HG02885 (cell line): ENCODE data around the gene KCNIP1.

Experiments used
- ATAC-seq: cut with Tn5 transposase; IDR thresholded peaks from one replicate; pipeline ENCODE4 v1.9.1; 2021; ENCODE audit warnings: mild to moderate bottlenecking; ENCODE audit not compliant: unreplicated experiment, poor library complexity

Gene KCNIP1

GRCh38 chr5:170559296-170559695, 55.5 kb downstream of the KCNIP1 start:
- ATAC-seq: no peak

DNA sequence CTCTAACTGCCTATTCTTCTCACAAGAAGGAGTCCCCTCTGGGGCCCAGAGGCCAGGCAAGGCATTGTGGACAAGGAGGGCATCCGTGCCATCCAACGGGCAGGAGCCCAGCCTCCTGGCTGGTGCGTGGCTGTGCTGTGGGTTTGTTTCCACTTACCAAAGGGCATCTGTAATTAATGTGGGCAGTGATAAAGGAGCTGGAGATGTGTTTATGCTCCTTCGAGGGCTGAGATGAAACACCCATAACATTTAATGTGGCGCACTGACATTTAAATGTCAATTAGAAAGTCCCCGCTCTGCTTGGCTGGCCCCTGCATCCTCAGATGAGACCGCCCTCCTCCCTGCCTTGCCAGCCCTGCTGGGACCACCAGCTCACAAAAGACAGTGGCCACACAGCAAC, 57.1 kb downstream of the KCNIP1 start:
- no peak for ATAC-seq

GRCh38 chr5:170562166-170562874, 58.5 kb downstream of the KCNIP1 start:
- no peak for ATAC-seq

DNA sequence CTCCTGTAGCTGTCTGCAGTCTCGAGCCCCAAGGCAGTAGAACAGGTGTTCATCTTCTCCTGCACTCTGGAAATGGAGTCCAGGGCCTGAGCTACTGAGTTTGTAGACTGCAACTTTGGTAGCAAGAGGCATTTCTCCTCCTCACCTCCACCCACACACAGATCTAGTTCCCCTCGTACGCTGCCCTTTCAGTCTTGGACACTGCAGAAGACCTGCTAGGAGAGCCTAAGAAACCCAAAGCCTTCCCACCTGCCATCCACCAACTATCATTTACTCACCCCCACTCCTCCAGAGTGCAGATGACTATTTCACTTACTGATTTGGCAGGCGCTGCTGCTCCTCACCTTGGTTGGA, 59.0 kb downstream of the KCNIP1 start:
- ATAC-seq: no peak

GRCh38 chr5:170563824-170564567, 60.2 kb downstream of the KCNIP1 start:
- no peak for ATAC-seq

- no peak for ATAC-seq
Observed at GRCh38 chr5:170565072-170565471, 61.3 kb downstream of the KCNIP1 start.

DNA sequence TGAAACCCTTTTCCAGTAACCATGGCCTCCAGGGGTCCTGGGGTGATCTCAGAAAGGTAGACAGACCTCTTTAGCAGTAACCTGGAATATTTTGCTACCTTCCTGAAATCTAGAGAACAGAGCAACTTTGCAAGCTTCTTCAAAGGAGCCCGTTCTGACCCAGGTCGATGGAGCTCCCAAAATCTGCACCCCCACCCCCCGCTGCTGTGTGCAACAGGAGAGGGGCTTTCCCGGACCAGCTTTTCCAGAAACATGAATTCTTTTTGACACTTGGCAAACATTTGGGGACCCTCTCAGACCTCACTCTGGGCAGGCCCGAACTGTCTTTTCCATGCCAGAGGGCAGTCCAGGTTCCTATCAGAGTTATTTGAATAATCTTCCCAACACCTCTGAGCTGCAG, 65.3 kb downstream of the KCNIP1 start:
- ATAC-seq: no peak

DNA sequence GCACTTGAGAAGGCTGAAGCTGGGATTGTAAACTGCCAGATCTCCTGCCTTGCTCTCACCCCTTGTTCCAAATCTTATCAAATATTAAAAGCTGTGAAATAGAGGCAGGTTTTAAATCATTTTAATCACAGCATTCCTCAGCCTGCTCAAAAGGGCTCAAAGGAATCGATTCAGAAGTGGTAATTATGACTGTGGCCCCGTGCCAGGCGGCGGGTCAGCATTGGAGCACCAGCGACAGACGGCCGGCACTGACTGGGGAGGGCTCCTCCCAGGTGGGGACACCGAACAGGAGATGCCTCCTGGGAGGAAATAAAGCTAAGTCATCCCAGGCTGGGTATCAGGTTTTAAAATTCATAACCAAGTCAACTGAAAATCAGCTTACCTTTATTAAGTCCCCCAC, 66.7 kb downstream of the KCNIP1 start:
- ATAC-seq: no peak

DNA sequence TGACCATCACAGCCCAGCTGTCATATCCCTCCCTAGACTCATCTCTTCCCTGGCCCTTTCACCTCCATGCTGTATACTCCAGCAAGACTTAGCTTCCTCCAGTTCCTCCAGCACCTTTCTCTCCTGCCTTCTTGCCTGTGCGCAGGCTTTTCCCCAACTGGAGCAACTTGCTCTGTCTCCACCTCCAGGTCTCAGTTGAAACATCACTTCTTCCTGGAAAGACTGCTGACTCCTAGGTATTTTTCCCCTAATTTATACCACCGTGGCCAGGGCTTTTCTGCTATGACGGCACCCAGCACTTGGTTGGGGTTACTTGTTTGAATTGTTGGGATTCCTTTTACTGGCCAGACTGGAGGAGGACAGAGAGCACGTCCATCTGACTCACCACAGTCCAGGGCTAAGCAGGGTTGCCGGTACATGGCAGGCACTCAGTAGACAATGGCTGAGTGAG, 67.5 kb downstream of the KCNIP1 start:
- no peak for ATAC-seq

- peak; percentile 80 for ATAC-seq
Observed at GRCh38 chr5:170571875-170572852, 68.3 kb downstream of the KCNIP1 start.

- no peak for ATAC-seq
Observed at GRCh38 chr5:170573114-170573513, 69.3 kb downstream of the KCNIP1 start.

DNA sequence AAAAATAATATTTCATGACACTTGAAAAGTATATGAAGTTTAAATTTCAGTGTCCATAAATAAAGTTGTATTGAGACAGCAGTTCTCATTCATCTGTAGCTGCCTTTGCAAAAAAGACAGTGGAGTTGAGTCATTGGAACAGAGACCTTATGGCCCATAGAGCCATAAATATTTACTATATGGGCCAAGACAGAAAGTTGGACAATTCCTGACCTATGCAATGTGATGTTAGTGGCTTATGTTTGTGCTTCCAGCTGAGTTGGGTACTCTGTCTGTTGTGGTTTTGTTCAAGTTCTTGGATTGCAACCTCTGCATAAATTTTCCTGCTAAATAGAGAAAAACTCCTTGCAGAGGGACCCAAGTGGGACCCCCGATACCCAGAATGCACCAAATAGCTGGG, 69.8 kb downstream of the KCNIP1 start:
- ATAC-seq: no peak

GRCh38 chr5:170576602-170577535, 73.0 kb downstream of the KCNIP1 start:
- no peak for ATAC-seq

GRCh38 chr5:170579601-170580000, 75.8 kb downstream of the KCNIP1 start:
- ATAC-seq: no peak

GRCh38 chr5:170581211-170581610, 77.4 kb downstream of the KCNIP1 start:
- no peak for ATAC-seq

DNA sequence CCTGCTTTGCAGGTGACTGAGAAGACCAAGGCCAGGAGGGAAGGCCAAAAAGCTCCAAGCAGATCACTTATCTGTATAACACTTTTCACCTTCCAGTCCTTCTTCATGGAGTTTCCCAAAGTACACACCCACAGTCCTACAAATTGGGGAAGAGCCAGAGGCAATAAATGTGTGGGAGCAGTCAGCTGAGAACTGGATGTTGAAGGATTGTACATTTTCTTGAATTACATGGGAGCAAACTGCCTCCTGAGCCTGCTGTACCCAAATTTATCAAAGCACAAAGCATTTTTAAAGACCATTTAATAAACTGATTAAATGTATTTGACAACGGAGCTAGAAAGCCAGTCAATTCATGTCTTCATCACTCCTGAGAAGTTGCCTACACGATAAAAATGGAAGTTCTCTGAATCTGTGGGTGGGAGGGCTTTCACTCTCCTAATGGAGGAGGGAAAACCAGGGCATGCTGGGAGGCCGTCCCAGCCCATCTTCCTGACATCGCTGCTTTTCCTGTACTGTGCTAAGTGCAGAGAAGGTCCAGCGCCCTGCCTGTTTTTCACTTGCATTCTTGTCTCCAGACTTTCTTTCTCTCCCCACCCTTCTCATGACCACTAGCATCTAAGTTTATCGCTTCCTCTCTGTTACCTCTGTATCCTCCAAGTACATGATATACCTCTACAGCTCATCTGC, 79.0 kb downstream of the KCNIP1 start:
- no peak for ATAC-seq

- no peak for ATAC-seq
Observed at GRCh38 chr5:170584003-170584402, 80.2 kb downstream of the KCNIP1 start.

DNA sequence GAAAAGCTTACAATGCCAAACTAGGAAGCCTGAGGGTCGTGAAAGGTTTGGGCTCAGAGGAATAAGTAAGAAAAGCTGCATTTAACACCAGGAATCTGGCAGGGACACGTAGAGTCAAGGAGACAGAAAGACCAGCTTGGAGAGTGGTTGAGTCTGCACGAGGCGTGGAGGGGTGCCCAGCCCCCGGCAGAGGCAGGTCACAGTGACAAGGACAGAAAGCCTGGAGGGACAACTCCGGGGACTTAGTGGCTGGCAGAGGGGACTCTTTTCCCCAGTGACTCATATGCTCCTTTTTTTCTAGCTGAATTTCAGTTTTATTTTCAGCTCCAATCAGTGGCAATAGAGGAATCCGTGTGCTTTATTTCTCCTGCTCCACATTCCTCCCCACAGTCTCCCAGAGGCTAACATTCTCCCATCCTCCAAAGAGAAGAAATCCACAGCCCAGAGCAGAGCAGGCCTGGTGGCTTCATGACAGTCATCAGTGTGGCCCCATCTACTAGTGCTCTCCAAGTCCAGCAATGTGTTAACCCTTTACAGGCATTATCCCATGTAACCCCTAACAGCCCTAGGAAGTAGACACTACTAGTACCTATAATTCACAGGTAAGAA, 80.7 kb downstream of the KCNIP1 start:
- no peak for ATAC-seq
